Mucosa of rectum (tissue), 2 donors: ENCODE results near the gene LIN7B.
A peak's percentile ranks its signal among the peaks of the same experiment; 100 is the strongest.

ENCODE experiments used
- H3K27ac ChIP-seq, 2 donors: one replicate each; pipeline ENCODE4 v1.7.0; 2013; ENCODE audit warnings: inconsistent platforms in 2 of 2, low read depth in 2 of 2, low read length in 2 of 2
- H3K27me3 ChIP-seq, 2 donors: one replicate each; pipeline ENCODE4 v1.7.0; 2013; ENCODE audit warnings: low read length in 2 of 2; ENCODE audit not compliant: control insufficient read depth in 2 of 2, insufficient read depth in 2 of 2
- H3K36me3 ChIP-seq, 2 donors: one replicate each; pipeline ENCODE4 v1.7.0; 2013; ENCODE audit warnings: low read length in 2 of 2; ENCODE audit not compliant: control insufficient read depth in 2 of 2, insufficient read depth in 2 of 2
- H3K4me1 ChIP-seq, 2 donors: one replicate each; pipeline ENCODE4 v1.7.0; 2013; ENCODE audit warnings: low read length in 2 of 2, mild to moderate bottlenecking in 1 of 2; ENCODE audit not compliant: control insufficient read depth in 2 of 2, insufficient read depth in 2 of 2
- H3K4me3 ChIP-seq, 2 donors: one replicate each; pipeline ENCODE4 v1.7.0; 2013; ENCODE audit warnings: low read length in 2 of 2
- H3K9ac ChIP-seq, 2 donors: one replicate each; pipeline ENCODE4 v1.7.0; 2013; ENCODE audit warnings: low read length in 2 of 2, low read depth in 1 of 2, mild to moderate bottlenecking in 1 of 2
- H3K9me3 ChIP-seq, 2 donors: one replicate each; pipeline ENCODE4 v1.7.0; 2013; ENCODE audit warnings: low read length in 2 of 2; ENCODE audit not compliant: control insufficient read depth in 2 of 2
- donor health status: healthy.
- donor health status: Normal muscosa, but diverticular disease.

LIN7B gene

GRCh38 chr19:49130325-49130724, 16.2 kb downstream of the LIN7B start:
- Histone ChIP-seq H3K4me1 (peaks cover 13 to 18% of the 10 kb centered on the region in 2 donors), H3K9me3 (no peaks in the 10 kb centered on the region), H3K27me3 (no peaks in the 10 kb centered on the region), H3K36me3 (no peaks in the 10 kb centered on the region), H3K9ac (no peak overlapping the region), H3K4me3 (no peak overlapping the region), H3K27ac (no peak overlapping the region)

- no peaks in the 10 kb centered on the region for H3K27me3 ChIP-seq
- H3K9me3 ChIP-seq = no peaks in the 10 kb centered on the region
- H3K36me3 ChIP-seq = no peaks in the 10 kb centered on the region
- H3K9ac ChIP-seq = no peak overlapping the region
- H3K4me3 ChIP-seq = peak overlapping the region in 1 of 2 donors; percentile 9
- peaks cover 13 to 16% of the 10 kb centered on the region in 2 donors for H3K4me1 ChIP-seq
- peak overlapping the region; percentile 23 to 48 for H3K27ac ChIP-seq
Observed at GRCh38 chr19:49132974-49133609, 18.9 kb downstream of the LIN7B start.

DNA sequence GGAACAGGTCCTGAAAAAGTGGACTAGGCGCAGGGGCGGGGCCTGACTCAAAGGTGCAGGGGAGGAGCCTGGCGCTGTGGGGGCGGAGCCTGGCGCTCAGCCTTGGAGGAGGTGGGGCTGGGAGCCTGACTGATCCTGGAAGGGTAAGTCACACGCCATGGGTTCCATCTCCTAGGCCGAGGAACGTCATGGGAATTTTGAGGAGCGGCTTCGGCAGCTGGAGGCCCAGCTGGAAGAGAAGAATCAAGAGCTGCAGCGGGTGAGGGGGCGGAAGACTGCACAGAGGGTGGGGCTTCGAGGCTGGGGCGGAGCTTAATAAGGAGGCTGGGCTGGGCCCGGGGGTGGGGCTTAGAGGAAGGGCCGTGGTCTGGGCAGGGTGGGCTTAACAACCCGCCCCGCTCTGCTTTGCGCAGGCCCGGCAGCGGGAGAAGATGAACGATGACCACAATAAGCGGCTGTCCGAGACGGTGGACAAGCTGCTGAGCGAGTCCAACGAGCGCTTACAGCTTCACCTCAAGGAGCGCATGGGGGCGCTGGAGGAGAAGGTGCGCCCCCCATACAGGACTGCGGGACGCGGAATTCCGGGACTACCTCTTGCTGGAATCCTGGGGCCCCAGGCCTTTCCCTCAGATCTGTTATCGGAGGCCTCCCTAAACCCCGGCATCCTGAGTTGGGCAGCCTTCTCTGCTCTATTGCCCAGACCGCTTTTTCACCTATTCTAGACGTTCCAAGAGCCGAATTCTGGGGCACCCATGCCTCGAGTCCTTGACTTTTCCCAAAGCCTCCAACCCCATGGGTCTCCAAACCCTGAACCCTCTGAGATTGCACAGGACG, 19.7 kb downstream of the LIN7B start:
- Histone ChIP-seq H3K4me1 (peaks cover 8 to 12% of the 10 kb centered on the region in 2 donors), H3K27me3 (no peaks in the 10 kb centered on the region), H3K9ac (no peak overlapping the region), H3K36me3 (no peaks in the 10 kb centered on the region), H3K27ac (peak overlapping the region; percentile 23 to 48), H3K4me3 (peak overlapping the region in 1 of 2 donors; percentile 9), H3K9me3 (no peaks in the 10 kb centered on the region)

DNA sequence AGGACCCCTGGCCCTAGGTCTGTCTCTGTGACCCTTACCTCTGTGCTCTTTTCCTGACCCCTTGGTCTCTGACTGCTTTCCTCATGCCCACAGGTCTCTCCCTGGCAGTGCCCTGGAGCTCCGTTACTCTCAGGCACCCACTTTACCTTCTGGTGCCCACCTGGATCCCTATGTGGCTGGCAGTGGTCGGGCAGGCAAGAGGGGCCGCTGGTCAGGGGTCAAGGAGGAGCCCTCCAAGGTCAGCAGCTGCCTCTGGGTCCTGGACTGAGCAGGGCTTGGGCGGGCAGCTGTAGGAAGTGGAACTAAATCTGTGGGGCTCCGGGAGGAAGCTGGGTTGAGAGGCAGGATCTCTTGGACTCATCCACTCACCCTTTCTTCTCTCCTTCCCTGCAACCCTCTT, 21.5 kb downstream of the LIN7B start:
- no peak overlapping the region for H3K9ac ChIP-seq
- no peaks in the 10 kb centered on the region for H3K9me3 ChIP-seq
- H3K27me3 ChIP-seq = no peaks in the 10 kb centered on the region
- H3K36me3 ChIP-seq = no peaks in the 10 kb centered on the region
- no peak overlapping the region for H3K4me3 ChIP-seq
- H3K27ac ChIP-seq = peak overlapping the region in 1 of 2 donors; percentile 43
- H3K4me1 ChIP-seq = peaks cover 3 to 7% of the 10 kb centered on the region in 2 donors

- Histone ChIP-seq H3K9me3 (no peaks in the 10 kb centered on the region), H3K9ac (no peak overlapping the region), H3K27me3 (no peaks in the 10 kb centered on the region), H3K27ac (peak overlapping the region; percentile 34 to 52), H3K4me1 (peaks cover 3 to 7% of the 10 kb centered on the region in 2 donors), H3K4me3 (no peak overlapping the region), H3K36me3 (no peaks in the 10 kb centered on the region)
Observed at GRCh38 chr19:49136771-49137171, 22.6 kb downstream of the LIN7B start.

DNA sequence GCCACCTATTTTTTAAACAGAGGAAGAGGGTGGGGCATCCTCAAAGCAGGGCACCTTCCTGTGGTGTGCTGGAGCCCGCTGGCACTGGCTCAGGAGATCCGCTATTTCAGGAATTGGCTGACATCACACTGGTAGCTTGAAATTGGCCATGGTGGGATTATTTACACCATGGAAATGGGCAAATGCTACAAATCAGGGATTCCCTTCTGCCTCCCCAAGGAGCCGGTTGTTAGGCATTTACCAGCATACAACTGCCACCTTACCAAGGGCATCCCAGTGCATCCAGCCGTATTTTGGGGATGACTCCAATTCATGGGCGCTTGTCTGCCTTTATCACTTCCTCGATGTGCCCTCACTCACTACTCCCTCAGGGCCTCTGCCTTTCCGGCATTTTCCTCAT, 26.8 kb downstream of the LIN7B start:
- no peak overlapping the region for H3K9ac ChIP-seq
- no peak overlapping the region for H3K4me3 ChIP-seq
- H3K27me3 ChIP-seq = no peaks in the 10 kb centered on the region
- H3K36me3 ChIP-seq = no peaks in the 10 kb centered on the region
- H3K9me3 ChIP-seq = no peaks in the 10 kb centered on the region
- no peak overlapping the region for H3K27ac ChIP-seq
- H3K4me1 ChIP-seq = peaks cover 9 to 16% of the 10 kb centered on the region in 2 donors

- H3K4me1 ChIP-seq = peaks cover 13 to 20% of the 10 kb centered on the region in 2 donors
- H3K27ac ChIP-seq = no peak overlapping the region
Observed at GRCh38 chr19:49141352-49141751, 27.2 kb downstream of the LIN7B start.

GRCh38 chr19:49142866-49143335, 28.7 kb downstream of the LIN7B start:
- H3K36me3 ChIP-seq = no peaks in the 10 kb centered on the region
- no peaks in the 10 kb centered on the region for H3K9me3 ChIP-seq
- no peak overlapping the region for H3K27ac ChIP-seq
- no peak overlapping the region for H3K9ac ChIP-seq
- no peaks in the 10 kb centered on the region for H3K27me3 ChIP-seq
- peaks cover 15 to 18% of the 10 kb centered on the region in 2 donors for H3K4me1 ChIP-seq
- peak overlapping the region; percentile 57 to 71 for H3K4me3 ChIP-seq

More at GRCh38 chr19:49141352-49141751, 27.2 kb downstream of the LIN7B start:
- no peaks in the 10 kb centered on the region for H3K27me3 ChIP-seq
- H3K9ac ChIP-seq = no peak overlapping the region
- no peaks in the 10 kb centered on the region for H3K36me3 ChIP-seq
- no peak overlapping the region for H3K4me3 ChIP-seq
- H3K9me3 ChIP-seq = no peaks in the 10 kb centered on the region

DNA sequence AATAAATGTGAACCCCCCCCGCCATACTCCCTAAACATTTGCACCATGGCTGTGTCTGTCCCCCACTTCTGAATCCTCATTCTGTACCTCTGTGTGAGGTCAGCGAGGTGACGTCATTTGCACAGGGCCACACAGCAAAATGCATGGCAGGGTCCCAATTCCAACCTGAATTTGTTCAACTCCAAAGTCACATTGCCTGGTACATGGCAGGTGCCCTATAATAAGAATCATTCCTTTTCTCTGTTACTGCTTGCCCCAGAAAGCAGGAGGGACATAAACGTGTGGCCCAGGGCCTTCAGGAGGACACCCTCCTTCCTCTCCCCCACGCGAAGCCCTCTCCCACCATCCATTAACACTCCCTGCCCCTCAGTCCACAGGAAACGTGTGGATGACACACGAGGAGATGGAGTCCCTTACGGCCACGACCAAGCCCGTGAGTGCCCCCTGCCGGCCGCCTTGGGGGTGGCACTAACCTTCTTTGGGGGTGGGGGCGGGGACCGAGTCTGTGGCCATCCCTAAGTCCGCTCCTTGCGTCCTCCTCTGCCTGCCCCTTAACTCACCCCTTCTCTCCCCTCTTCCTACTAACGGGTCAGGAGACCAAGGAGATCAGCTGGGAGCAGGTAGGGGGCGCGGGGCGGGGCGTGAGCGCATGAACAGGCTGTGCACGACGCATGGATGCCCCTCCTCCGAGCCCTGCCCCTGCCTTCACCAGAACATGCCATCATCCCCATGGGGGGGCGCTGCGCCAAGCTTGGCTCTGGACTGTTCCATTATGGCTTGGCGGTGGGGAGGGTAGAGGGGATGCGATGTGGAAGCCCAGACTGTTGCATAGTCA, 31.6 kb downstream of the LIN7B start:
- H3K27ac ChIP-seq = no peak overlapping the region
- H3K9ac ChIP-seq = no peak overlapping the region
- H3K9me3 ChIP-seq = no peaks in the 10 kb centered on the region
- no peaks in the 10 kb centered on the region for H3K27me3 ChIP-seq
- no peaks in the 10 kb centered on the region for H3K36me3 ChIP-seq
- H3K4me1 ChIP-seq = peaks cover 33 to 40% of the 10 kb centered on the region in 2 donors
- H3K4me3 ChIP-seq = peak overlapping the region; percentile 20 to 25
